ENCODE data around the gene GRIK4.

Gene GRIK4

DNA sequence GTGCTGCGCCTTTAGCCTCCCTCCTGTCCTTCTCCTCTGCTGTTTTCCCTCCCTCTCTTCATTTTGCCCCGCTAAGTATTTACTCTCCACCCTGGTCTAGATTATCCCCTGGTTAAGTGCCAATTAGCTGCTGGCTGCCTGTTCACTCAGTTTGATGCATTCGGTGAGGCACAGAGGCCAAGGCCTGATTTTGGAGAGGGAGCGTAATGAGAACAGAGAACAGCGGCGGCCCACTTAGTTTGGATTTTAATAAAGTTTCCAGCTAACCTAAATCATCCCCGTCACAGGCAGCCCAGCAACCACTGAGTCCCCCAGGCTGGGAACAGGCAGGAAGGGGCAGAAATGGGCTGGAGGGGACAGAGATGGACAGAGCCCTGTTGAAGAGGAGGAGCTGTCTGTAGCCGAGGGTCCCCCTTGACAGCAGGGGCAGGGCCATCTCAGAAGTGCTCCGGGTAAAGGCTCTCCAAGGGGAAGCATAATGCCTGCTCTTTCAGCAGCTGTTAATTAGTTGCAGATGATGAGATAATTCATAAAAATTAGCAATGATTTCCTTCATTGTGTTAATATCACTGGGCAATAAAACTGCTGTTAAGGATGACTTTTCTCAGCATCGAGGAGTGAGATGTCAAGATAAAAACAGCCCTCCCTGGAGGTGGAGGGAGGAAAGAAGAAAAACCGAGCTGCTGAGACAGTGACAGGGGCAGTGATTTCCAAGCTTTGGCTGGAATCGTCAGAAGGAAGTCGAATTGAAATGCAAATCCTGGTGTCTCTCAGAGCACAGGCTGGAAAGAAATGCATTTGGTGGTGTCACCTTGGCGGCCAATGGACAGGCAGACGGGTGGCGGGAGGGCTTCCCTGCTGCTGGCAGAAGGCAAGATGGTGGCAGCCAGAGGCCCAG, 170.1 kb downstream of the GRIK4 start:
- no peak for DNase-seq

- DNase-seq: no peak
Observed at GRCh38 chr11:120682332-120682649, 170.7 kb downstream of the GRIK4 start.

- no peak for DNase-seq
Observed at GRCh38 chr11:120682866-120683265, 171.3 kb downstream of the GRIK4 start.

GRCh38 chr11:120686516-120686915, 175.0 kb downstream of the GRIK4 start:
- DNase-seq: no peak

DNA sequence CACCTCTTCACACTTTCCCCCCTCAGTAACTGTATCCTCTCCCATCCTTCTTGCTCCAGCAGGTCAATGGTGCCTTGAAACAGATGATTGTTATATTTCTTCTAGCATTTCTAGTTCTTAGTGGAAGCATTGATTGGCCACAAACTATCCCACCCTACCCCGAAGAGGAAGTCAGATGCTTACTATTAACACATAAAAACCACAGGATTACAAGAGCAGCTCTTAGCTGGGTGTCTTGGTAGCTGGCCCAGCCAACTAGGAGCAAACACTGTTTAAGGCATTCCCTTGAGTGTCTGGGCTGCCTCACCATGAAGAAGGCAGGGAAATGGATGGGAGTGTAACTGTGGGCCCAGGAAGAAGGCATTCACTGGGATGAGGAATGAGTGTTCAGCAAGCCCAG, 176.6 kb downstream of the GRIK4 start:
- no peak for DNase-seq

- no peak for DNase-seq
Observed at GRCh38 chr11:120689596-120690275, 178.2 kb downstream of the GRIK4 start.

GRCh38 chr11:120690406-120690805, 178.9 kb downstream of the GRIK4 start:
- DNase-seq: no peak

DNA sequence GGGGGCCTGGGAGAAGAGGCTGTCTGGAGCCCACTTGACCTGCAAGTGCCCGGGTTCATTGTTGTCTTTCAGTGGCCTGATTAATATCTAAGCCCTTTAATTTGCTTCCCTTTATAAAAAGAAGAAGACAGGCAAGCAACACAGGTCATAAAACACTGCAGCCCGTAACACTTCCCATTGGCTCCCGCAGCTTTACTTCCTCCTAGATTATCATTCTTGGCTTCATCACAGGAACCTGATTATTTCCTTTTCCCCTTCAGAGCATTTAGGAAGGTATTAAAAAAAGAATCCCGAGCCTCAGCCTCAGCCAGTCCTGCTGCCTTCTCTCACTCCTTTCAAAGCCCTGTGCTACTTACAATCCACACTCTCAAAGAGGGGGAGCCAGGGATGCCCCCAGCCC, 183.2 kb downstream of the GRIK4 start:
- no peak for DNase-seq

DNA sequence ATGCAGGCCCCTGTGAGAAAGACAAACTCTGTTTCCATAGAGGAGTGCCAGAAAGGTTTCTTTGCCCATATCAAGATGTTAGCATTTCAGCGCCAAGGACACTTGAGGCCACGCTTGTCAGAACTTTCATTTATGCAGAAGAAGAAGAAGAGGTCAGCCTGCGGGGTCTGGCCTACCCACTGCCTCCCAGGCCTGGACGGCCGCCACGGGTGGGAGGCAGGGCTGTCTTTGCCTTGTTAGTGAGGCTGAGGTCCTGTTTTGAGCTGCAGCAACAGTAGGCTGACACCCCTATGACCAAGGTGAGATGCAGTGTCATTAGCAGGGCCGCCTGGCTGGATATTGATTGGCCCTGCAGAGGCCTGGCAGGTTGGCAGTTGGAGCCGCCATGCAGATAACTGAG, 183.9 kb downstream of the GRIK4 start:
- DNase-seq: no peak

DNA sequence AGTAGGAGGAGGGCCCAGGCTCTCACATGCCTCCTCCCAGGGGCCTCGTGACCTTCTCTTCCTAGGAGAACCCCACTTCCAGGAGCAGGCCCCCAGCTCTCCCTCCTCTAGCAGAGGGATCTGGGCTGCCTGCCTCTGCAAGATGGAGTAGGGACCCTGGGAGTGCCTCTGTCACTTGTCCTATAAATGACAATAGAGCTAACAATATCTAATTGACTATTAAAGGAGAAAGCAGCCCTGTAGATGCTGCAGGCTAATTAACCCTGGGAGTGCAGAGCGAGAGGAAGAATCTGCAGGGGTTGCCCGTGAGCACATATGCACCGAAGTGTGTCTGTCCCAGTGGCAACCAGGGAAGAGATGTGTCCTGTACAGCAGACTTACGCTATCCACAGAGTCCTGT, 184.4 kb downstream of the GRIK4 start:
- no peak for DNase-seq

DNA sequence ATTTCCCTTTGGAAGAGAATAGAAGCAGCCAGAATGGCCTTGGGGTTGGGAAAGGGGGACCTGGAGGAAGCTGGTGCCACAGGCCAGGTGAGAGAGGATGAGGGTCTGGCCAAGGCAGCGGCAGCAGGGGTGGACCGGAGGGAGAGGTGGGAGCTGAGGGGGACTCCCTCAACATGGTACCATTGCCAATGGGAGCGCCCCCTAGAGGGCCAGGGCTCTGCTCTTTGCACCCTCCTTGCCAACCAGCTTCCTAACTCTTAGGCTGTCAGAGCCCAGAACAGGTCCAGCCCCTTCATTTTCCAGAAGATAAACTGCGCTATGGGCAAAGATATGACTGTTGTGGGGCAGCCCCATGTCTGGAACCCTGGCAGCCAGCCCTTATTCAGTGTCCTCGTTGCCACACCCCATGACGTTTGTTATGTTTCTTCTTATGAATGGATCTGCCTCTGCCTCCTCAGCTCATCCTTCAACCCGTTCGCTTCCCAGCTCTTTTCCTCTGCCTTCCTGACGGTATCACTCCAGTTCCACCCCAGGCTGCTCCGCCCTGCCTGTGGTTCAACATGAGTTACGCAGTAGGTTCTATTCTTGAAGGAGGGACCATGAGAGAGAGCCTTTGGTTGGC, 185.2 kb downstream of the GRIK4 start:
- DNase-seq: no peak

GRCh38 chr11:120698918-120699317, 187.4 kb downstream of the GRIK4 start:
- no peak for DNase-seq

- no peak for DNase-seq
Observed at GRCh38 chr11:120702656-120703055, 191.1 kb downstream of the GRIK4 start.

GRCh38 chr11:120703358-120704152, 192.0 kb downstream of the GRIK4 start:
- DNase-seq: no peak

DNA sequence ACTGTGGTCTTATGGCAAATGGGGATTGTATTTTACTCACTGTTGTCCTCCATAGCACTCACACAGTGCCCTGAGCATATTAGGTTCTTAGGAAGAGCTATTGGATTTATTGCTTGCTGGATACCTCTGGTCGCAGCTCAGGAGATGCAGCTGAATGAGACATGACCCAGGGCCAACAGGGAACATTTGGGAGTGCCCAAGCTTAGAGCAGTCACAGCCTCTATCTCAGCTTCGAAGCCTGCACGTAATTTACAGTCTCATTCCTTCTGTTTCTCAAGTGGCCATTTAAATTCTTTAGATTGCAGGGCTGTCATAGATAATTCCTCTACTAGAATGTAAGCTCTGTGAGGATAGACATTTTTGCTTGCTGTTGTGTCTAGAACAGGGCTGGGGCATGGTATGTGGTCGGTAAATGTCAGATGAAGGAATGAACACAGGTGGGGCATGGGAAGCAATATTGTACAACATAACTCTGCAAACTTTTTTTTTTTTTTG, 192.8 kb downstream of the GRIK4 start:
- DNase-seq: no peak

GRCh38 chr11:120706257-120706656, 194.7 kb downstream of the GRIK4 start:
- no peak for DNase-seq

DNA sequence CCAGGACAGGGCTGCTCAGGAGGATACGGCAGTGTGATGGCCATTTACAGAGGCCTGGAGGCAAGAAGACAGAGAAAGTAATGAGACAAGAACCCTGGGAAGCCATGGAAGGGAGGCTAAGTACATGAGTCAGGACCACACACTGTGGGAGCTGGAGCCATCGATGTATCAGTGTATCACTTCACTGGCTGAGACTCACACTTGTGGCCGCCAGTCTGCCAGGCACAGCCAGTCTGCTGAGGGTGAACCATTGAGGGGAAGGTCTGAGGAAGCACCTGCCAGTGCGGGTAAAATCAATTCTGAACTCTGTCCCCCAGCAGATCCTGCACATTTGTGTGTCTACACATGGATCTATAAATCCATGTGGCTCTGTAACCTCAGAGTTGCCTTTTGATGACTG, 195.6 kb downstream of the GRIK4 start:
- no peak for DNase-seq

GRCh38 chr11:120707663-120708062, 196.1 kb downstream of the GRIK4 start:
- DNase-seq: no peak

- no peak for DNase-seq
Observed at GRCh38 chr11:120708511-120709183, 197.1 kb downstream of the GRIK4 start.

- DNase-seq: no peak
Observed at GRCh38 chr11:120709808-120710207, 198.3 kb downstream of the GRIK4 start.

DNA sequence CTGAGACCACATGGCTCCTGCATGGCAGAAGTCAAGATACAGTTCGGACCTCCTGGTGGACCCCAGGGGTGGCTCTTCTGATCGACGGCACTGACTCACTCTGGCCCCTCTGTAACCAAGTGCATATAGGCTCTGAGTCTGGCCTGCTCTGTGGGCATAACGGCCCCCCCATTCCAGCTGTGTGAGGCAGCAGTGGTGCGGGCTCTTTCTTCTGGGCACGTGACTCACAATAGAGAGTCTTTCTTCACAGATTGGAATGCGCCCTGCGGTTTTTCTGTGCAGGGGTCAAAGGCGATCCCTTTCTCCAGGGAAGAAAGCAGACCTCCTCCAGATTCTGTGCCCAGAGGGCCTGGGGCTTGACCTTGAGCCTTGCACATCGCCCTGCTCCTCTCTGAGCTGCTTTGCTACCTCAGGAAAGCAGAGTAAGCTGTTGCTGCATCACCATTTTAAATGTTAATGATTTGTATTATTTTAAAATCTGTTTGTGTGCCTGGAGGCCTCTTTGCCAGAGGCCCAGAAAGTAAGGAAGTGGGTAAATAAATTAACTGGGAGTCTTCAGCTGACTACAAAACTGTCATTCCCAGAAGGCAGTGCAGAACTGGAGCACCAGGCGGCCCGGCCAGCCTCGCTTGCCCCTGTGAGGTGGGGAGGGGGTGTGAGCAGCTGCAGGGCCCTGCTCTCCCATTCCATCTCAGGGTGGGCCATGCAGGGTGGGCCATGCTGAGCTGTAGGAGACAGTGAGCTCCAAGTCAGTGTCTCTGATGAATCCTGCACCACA, 199.0 kb downstream of the GRIK4 start:
- DNase-seq: no peak

DNA sequence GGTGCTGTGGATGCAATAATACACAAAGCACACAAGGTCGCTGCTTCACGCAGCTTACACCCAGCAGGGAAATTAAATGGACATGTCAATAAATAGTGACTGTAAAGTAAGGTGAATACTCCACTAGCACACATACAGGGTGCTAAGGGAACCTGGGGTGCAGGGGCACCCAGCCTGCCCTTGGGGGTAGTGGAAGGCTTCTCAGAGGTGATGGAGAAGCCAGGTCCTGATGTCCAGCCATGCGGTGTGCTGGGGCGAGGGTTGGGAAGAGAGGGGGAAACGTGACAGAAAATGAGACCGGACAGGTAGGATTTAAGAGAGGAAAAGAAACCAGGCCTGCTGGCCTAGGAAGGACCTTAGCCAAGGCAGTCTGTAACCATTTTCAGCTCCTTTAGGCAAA, 200.5 kb downstream of the GRIK4 start:
- no peak for DNase-seq
